Inflammatory macrophage (primary cell): ENCODE results near the gene PPP1CC.
A peak's percentile ranks its signal among the peaks of the same experiment; 100 is the strongest.
"Not testable (repeated sequence)": the region's sequence is repeated elsewhere in the genome, so short reads cannot be mapped to it uniquely, and the experiment has no call there.

Experiments used
- DNase-seq, 2 donors: peaks; one replicate each; pipeline ENCODE4 v3.0.0-alpha.2; 2020 to 2022

PPP1CC gene

DNA sequence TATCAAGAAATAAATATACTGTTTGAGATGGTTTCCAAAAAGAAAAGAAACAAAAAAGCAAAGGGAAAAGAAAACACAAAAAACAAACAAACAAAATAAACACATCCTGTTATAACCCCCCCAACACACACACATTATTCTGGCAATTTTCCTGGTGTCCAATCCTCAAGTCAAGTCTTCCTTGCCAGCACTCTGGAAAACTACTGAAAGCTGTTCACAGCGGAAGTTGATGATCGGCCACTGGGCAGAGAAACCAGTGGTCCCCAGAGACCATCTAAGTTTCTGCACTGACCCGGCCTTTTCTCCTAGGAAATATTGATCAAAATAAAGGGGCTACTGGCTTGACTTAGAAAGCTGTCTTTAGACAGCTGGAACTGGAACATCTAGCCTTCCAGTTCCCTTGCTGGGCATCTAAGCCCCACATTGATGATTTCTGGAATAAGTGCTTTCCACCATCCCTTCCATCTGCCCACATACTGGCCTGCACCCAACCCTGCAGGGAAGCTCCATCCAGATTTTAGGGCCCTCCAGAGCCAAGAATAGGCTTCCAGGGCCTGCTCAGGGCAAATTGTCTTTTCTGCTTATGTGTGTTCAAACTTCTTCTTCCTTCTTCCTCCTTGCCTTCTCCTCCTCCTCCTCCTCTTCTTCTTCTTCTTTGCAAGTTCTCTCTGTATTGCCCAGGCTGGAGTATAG, 11.6 kb upstream of the PPP1CC start:
- no peak for DNase-seq

DNA sequence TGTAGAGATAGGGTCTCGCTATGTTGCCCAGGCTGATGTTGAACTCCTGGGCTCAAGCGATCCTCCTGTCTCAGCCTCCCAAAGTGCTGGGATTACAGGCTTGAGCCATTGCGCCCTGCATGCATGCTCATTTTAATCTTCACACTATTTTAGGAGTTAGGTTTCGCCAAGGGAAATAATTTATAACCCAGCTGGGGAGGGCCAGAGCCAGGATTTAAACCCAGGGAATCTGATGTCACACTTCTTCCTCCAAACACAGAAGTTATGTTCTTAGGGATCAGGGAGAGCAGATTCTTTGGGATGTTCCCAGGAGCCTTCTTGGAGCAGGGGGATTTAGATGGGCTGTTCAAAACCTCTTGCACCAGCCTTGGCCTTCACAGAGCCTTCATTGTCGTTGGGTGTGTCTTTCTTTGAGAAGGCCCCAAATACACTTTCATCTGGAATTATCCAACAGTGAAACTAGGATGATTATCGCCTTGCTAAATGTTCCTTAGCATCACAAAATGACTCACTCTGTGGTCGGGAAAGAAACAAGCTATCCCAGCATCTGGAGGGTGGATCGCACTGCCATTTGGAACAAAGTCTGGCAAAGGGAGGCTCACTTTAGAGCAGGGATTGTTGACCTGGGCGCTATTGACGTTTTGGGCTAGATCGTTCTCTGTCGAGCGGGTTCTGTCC, 8.2 kb upstream of the PPP1CC start:
- DNase-seq = no peak

DNA sequence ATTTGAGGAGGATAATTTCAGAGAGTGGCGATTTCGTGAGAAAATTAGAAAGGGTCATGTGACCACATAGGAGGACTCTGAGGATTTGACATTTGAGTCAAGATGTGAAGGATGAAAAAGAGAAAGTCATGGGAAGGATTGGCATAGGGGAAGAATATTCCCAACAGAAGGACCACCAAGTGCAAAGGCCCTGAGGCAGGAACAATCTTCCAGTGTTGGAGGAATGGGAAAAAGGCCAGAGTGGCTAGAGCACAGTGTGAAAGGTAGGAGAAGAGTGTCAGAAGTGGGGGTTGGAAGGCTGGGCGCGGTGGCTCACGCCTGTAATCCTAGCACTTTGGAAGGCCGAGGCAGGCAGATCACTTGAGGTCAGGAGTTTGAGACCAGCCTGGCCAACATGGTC, 3.9 kb upstream of the PPP1CC start:
- no peak for DNase-seq

GRCh38 chr12:110745542-110746284, 3.0 kb upstream of the PPP1CC start:
- DNase-seq = no peak

- DNase-seq = no peak
Observed at GRCh38 chr12:110744601-110745264, 2.0 kb upstream of the PPP1CC start.

GRCh38 chr12:110744151-110744571, 1.5 kb upstream of the PPP1CC start:
- DNase-seq = no peak

GRCh38 chr12:110743571-110744093, 941 bp upstream of the PPP1CC start:
- DNase-seq = peak; percentile 76 to 89

- DNase-seq = peak in 1 of 2 donors; percentile 22
Observed at GRCh38 chr12:110742096-110742717, 484 bp downstream of the PPP1CC start.

- DNase-seq = peak; percentile 46 to 65
Observed at GRCh38 chr12:110741341-110742095, 1.2 kb downstream of the PPP1CC start.

DNA sequence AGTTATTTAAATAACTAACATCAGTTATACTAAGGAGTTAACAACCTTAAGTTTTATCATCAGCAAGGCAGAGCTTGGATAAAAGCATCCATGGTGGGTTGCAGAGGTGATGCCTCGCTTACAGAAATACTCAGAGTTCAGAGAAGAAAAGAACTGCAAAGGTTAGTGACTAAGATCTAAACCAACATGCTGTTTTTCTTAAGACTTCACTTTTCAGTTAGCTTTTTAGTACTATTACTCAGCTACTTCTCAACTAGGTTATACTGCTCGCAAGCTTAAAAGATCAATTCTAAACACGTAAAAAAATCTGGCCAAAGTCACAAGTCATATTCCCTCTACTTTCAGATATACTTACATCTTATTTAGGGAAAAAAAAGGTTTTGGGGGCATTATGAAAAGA, 2.8 kb downstream of the PPP1CC start:
- DNase-seq = no peak

DNA sequence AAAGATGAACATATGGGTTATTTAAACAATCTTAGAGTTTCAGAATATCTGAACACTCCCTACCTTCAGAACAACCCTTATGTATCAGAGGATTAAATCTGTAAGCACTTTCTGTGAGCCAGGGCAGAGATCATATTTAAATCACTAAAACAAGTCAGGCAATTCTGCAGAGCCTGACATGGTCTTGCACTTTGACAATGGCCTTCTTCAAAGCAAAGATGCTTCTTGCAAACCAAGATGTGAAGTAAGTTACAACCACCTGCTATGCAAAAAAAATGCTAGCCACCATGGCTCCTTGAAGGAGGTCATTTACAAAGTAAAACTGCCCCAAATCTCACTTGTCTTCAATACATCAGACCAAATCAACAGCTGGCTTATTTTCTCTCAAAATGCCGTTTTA, 3.2 kb downstream of the PPP1CC start:
- DNase-seq = no peak

- DNase-seq = no peak
Observed at GRCh38 chr12:110737532-110737931, 5.2 kb downstream of the PPP1CC start.

DNA sequence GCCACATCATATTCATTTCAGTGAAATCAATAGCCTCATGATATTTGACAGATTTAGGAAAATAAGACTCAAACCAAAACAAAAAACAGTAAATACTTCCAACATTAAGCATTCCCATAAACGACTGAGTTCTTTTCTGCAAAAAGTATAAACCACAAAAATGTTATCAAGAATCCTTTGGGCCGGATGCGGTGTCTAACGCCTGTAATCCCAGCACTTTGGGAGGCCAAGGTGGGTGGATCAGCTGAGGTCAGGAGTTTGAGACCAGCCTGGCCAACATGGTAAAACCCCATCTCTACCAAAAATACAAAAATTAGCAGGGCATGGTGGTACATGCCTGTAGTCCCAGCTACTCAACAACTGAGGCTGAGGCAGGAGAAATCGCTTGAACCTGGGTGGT, 5.7 kb downstream of the PPP1CC start:
- not testable (repeated sequence) for DNase-seq

GRCh38 chr12:110733900-110734299, 8.8 kb downstream of the PPP1CC start:
- DNase-seq = no peak

DNA sequence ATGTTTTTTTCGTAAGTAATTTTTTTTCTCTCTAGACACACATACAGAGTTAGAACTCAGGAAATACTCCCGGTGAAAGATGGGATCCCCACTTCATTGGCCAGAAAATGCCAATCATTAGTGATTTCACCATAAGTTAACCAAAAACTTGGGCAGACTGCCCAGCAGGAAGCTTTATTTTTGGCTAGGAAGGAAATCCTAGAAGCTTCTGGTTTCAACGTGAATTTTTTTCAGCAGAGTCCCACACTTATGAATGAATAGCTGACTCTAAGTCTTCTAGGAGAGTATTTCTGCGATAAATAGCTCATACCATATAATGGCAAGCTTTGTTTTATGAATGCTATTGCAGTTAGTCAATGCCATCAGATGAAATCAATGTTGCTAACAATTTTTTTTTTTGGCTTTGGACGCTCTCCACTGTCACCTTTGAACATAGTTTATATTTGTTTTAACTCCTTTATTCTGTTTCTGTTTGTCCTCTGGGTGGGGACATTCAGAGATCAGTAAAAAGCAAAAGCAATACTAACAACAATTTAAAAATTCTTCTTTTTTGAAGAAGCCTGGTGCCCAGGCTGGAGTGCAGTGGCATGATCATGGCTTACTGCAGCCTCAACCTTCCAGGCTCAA, 9.5 kb downstream of the PPP1CC start:
- DNase-seq = no peak

- no peak for DNase-seq
Observed at GRCh38 chr12:110732572-110732971, 10.1 kb downstream of the PPP1CC start.

- DNase-seq = no peak
Observed at GRCh38 chr12:110731479-110731878, 11.2 kb downstream of the PPP1CC start.

GRCh38 chr12:110728628-110729027, 14.1 kb downstream of the PPP1CC start:
- DNase-seq = no peak

DNA sequence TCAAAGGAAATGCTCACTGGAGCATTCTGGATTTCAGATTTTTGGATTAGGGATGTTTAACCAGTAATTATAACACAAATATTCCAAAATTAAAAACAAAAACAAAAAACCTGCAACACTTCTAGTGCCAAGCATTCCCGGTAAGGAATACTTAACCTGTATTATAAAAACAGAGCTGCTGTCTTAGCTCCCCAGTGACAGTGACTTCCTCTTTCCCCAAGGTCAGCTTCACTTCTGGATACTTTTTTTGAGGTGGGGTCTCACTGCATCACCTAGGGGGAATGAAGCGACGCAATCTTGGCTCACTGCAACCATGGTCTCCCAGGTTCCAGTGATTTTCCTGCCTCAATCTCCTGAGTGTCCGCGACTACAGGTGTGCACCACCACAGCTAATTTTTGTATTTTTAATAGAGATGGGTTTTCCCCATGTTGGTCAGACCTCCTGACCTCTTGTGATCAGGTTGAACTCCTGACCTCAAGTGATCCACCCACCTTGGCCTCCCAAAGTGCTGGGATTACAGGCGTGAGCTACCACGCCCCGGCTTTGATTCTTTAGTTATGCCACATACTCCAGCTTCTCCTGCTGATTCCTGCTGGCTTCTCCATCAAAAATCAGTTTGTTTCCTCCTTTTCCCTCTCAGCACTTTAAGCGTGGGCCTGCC, 15.9 kb downstream of the PPP1CC start:
- DNase-seq = no peak

DNA sequence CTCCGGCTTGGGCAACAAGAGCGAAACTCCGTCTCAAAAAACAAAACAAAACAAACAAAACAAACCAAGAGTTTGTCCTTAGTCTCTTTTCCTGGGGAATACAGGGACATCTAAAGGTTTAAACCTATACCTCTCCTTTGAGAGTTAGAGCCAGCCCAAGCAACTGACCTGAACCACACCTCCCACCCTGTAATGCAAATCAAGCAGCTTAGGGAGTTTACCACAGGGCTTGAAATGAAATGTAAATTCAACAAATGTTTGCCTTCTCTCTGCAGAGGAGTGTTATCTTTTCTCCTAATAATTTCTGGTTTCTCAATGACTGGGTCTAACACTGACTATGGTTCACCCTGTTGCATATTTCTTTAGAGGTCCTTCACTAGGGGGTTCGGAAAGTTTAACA, 16.7 kb downstream of the PPP1CC start:
- no peak for DNase-seq

DNA sequence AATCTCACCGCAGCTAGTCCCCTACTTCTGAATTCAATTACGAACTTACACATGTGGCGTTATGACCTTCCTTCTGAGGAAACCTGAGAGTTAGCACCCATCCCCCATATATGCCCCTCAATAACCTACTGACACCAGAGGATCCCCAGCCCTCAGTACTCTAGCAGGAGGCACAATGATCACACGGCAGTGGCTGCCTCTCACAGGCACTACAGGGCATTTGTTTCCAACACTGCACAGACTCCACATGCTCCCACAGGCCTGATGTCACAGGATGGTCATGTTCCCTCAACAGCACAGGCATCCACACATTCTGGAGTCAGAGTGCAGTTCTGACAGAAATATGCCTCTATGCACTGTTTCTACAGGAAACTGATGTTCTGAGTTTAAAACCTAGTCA, 17.4 kb downstream of the PPP1CC start:
- no peak for DNase-seq
